Breast epithelium (tissue), 3 donors: ENCODE measurements around the gene LARP4.

Experiments
- POLR2A ChIP-seq: fragments of 450-650 bp; IDR thresholded peaks from one replicate; pipeline ENCODE4 v1.6.1; 2016; ENCODE audit warnings: antibody characterized with exemption, mild to moderate bottlenecking, moderate library complexity
- POLR2AphosphoS5 ChIP-seq, 3 donors: sonication (generic); formaldehyde crosslinking; IDR thresholded peaks; one replicate each; pipeline ENCODE4 v1.6.1; 2017; ENCODE audit warnings: antibody characterized with exemption in 3 of 3
- TF ChIP-seq, protein P1 (sequence below), 3 donors: fragments of 450-650 bp; IDR thresholded peaks; one replicate each; pipeline ENCODE4 v1.5.1; 2016 to 2017; ENCODE audit warnings: antibody characterized with exemption in 3 of 3, mild to moderate bottlenecking in 3 of 3, moderate library complexity in 3 of 3

DNA sequence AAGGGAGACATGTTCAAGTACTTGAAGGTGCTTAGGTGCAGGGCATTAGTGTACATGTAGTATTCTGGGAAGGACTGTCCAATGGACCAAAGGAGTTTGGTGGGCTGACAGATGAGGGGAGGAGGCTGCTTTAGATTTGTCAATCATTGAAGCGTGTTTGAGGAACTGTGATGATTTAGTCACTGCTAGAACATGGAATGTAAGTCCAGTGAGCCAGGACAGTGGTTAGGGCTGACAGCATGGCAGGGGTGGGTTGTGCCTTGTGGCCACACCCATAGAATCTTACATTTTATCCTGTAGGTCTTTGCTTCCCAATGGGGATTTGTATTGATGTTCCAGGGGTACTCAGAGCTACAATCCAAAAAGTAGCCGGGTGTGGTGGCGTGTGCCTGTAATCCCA is 128.7 kb downstream of the LARP4 start:
- TF ChIP-seq, protein P1, sequence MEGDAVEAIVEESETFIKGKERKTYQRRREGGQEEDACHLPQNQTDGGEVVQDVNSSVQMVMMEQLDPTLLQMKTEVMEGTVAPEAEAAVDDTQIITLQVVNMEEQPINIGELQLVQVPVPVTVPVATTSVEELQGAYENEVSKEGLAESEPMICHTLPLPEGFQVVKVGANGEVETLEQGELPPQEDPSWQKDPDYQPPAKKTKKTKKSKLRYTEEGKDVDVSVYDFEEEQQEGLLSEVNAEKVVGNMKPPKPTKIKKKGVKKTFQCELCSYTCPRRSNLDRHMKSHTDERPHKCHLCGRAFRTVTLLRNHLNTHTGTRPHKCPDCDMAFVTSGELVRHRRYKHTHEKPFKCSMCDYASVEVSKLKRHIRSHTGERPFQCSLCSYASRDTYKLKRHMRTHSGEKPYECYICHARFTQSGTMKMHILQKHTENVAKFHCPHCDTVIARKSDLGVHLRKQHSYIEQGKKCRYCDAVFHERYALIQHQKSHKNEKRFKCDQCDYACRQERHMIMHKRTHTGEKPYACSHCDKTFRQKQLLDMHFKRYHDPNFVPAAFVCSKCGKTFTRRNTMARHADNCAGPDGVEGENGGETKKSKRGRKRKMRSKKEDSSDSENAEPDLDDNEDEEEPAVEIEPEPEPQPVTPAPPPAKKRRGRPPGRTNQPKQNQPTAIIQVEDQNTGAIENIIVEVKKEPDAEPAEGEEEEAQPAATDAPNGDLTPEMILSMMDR (IDR thresholded peaks at IDR 0.05), result no peak
- TF ChIP-seq POLR2AphosphoS5 (IDR thresholded peaks at IDR 0.05) (no peak), POLR2A (no peak)
